HG02943 (cell line): ENCODE measurements around the gene KCNC4.

ENCODE experiments used
- ATAC-seq: cut with Tn5 transposase; IDR thresholded peaks from one replicate; pipeline ENCODE4 v1.9.1; 2021; ENCODE audit warnings: mild to moderate bottlenecking, low read depth, moderate library complexity; ENCODE audit not compliant: unreplicated experiment

The KCNC4 gene

GRCh38 chr1:110209715-110210603, at the start of gene KCNC4:
Gene KCNC4 (plus strand): TSS chr1:110210314. CDS start chr1:110211500, 1,186 bp downstream.
- peak; percentile 75 for ATAC-seq

- ATAC-seq, result no peak
Observed at GRCh38 chr1:110160538-110161100, 49.5 kb upstream of the KCNC4 start.

- ATAC-seq, result no peak
Observed at GRCh38 chr1:110161165-110161564, 48.9 kb upstream of the KCNC4 start.

- no peak for ATAC-seq
Observed at GRCh38 chr1:110161849-110162248, 48.3 kb upstream of the KCNC4 start.

- ATAC-seq, result no peak
Observed at GRCh38 chr1:110163591-110163990, 46.5 kb upstream of the KCNC4 start.

- ATAC-seq, result no peak
Observed at GRCh38 chr1:110164725-110165350, 45.3 kb upstream of the KCNC4 start.

GRCh38 chr1:110165761-110166231, 44.3 kb upstream of the KCNC4 start:
- ATAC-seq, result no peak

GRCh38 chr1:110166861-110167260, 43.3 kb upstream of the KCNC4 start:
- no peak for ATAC-seq

- ATAC-seq, result no peak
Observed at GRCh38 chr1:110170766-110171733, 39.1 kb upstream of the KCNC4 start.

- no peak for ATAC-seq
Observed at GRCh38 chr1:110172001-110172400, 38.1 kb upstream of the KCNC4 start.

- ATAC-seq, result no peak
Observed at GRCh38 chr1:110173466-110174105, 36.5 kb upstream of the KCNC4 start.

GRCh38 chr1:110174961-110175360, 35.2 kb upstream of the KCNC4 start:
- no peak for ATAC-seq

GRCh38 chr1:110176299-110176956, 33.7 kb upstream of the KCNC4 start:
- ATAC-seq, result no peak

- ATAC-seq, result no peak
Observed at GRCh38 chr1:110177775-110178174, 32.3 kb upstream of the KCNC4 start.

GRCh38 chr1:110183642-110184167, 26.4 kb upstream of the KCNC4 start:
- no peak for ATAC-seq

GRCh38 chr1:110184446-110184845, 25.7 kb upstream of the KCNC4 start:
- no peak for ATAC-seq

- no peak for ATAC-seq
Observed at GRCh38 chr1:110185181-110185580, 24.9 kb upstream of the KCNC4 start.

GRCh38 chr1:110186558-110186957, 23.6 kb upstream of the KCNC4 start:
- no peak for ATAC-seq
